GM13976 (cell line): ENCODE data around the gene CLEC16A.

ENCODE experiments used
- DNase-seq: peaks from one replicate; pipeline ENCODE4 v3.0.0; 2012; ENCODE audit warnings: low spot score
- in situ Hi-C: fragments of 300-500 bp; cut with MboI; formaldehyde crosslinking; loops from one replicate; pipeline ENCODE4 v1.12.0; 2022; ENCODE audit warnings: low sequenced_read_pairs, mixed read lengths, inconsistent platforms; ENCODE audit not compliant: unreplicated experiment
- TF ChIP-seq, protein P1 (sequence below): IDR thresholded peaks from 2 replicates; pipeline ENCODE4 v1.5.1; 2012; ENCODE audit warnings: borderline replicate concordance, mild to moderate bottlenecking; ENCODE audit not compliant: insufficient read depth; ENCODE audit errors: extremely low read depth, missing control alignments, control extremely low read depth

Gene CLEC16A

DNA sequence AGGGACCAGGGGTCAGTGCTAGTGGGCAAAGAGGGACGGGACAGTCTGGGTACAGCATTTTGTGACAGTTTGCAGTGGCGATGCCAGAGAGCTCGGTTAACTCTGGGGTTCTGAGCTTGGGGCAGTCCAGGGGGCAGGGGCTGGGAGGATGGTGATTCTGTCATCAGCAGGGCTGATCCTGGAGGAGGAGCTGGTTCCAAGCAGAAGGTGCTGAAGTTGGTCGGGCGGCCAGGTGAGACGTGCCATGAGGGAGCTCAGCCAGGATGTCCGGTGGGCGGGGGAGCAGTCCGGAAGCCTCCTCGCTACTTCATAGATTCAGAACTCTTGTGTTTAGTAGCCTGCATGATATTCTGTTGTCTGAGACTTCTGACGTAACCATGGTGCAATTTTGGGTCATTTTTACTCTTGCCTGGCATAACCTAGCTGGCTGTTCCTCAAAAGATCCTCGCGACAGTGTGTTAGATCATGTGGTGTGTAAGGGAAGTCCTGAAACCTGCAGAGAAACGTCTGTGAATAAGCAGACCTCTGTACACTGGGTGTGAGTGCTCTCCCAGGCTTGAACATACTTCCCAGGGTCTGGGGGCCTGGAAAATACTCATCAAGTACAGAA is 122.0 kb downstream of the CLEC16A start:
- in situ Hi-C loops, result no loop called here
- DNase-seq, result no peak
- TF ChIP-seq, protein P1, sequence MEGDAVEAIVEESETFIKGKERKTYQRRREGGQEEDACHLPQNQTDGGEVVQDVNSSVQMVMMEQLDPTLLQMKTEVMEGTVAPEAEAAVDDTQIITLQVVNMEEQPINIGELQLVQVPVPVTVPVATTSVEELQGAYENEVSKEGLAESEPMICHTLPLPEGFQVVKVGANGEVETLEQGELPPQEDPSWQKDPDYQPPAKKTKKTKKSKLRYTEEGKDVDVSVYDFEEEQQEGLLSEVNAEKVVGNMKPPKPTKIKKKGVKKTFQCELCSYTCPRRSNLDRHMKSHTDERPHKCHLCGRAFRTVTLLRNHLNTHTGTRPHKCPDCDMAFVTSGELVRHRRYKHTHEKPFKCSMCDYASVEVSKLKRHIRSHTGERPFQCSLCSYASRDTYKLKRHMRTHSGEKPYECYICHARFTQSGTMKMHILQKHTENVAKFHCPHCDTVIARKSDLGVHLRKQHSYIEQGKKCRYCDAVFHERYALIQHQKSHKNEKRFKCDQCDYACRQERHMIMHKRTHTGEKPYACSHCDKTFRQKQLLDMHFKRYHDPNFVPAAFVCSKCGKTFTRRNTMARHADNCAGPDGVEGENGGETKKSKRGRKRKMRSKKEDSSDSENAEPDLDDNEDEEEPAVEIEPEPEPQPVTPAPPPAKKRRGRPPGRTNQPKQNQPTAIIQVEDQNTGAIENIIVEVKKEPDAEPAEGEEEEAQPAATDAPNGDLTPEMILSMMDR, result no peak

DNA sequence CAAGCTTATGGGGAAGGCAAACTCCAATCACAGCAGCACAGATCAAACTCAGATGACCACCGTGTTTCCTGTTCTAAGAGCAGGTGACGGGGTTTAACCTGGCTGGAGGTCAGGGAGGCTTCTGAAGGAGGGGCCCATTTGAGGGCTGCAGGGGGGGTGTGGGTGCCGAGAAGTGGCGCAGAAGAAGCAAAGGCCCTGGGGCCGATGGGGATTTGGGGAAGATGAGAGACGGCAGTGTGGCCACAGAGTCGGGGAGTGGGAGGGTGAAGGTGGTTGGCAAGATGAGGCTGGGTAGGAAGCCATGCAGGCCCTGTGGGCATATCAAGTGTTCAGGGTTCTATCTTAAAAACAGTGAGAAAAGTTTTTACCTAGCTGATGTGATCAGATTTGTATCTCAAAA is 122.9 kb downstream of the CLEC16A start:
- in situ Hi-C loops, result no loop called here
- TF ChIP-seq, protein P1, result no peak
- no peak for DNase-seq

DNA sequence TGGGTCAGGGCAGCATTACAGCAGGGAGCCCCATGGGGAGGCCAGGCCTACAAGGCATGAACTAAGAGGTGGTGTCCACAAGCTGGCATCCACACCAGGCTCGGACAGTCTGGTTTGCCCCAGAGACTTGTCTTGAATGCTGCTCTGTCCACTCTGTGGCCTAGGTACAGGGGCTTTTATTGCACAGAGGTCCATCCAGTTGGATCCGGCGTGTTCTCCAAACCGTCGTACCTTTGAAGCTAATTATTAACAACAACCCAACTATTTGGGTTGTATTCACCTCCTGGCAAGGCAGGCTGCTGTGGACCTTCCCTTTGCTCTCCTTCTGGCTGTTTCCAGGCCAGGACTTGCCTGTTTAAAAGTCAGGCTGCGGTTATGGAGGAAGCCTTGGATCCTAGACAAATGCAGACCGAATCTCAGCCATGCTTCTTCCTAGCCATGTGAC is 123.4 kb downstream of the CLEC16A start:
- in situ Hi-C loops, result no loop called here
- no peak for DNase-seq
- TF ChIP-seq, protein P1, result no peak

DNA sequence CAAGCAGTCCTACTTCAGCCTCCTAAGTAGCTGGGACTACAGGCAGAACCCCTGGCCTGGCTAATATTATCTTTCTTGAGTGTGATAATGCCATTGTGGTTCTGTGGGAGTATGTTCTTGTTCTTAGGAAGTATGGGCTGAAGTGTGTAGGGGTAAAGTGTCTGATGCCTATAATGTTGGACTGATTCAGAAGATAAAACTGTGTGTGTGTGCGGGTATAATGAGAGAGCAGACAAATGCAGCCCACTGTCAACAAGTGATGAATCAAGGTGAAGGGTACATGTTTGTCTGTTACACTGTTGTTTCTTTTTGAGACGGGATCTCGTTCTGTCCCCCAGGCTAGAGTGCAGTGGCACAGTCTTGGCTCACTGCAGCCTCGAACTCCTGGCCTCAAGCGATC is 127.5 kb downstream of the CLEC16A start:
- TF ChIP-seq, protein P1, result no peak
- in situ Hi-C loops, result no loop called here
- DNase-seq, result no peak

DNA sequence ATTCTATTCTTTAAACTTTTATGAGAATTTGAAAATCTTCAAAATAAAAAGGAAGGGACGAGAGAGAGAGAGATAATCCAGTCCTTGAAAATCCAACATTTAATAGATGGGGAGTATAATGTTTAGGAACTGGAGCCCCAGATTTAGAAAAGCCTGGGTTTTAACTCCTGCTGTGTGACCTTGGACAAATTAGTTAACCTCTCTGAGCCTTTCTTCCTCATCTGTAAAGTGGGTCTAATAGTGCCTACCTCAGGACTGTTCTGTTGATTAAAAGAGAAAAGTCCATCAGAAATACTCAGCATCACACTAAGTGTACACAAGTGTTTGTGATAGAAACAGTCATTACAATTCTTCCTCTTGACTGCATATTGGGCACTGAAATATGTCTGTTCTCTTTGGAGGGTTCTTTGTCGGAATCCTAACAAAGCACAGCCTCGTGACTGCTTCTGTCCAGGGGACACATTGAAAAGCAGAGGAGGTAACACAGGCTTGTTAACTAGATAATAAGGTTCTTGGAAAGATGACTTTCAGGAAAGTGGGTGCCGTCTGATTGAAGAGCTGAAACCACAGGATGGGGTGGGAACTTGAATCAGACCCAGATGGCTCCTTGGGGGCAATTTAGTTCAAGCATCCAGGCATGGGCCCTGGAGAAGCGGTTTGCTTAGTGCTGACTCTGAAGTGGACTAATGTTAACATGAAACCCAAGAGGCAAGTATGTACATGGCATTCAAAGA is 128.2 kb downstream of the CLEC16A start:
- in situ Hi-C loops, result no loop called here
- DNase-seq, result no peak
- TF ChIP-seq, protein P1, result no peak

DNA sequence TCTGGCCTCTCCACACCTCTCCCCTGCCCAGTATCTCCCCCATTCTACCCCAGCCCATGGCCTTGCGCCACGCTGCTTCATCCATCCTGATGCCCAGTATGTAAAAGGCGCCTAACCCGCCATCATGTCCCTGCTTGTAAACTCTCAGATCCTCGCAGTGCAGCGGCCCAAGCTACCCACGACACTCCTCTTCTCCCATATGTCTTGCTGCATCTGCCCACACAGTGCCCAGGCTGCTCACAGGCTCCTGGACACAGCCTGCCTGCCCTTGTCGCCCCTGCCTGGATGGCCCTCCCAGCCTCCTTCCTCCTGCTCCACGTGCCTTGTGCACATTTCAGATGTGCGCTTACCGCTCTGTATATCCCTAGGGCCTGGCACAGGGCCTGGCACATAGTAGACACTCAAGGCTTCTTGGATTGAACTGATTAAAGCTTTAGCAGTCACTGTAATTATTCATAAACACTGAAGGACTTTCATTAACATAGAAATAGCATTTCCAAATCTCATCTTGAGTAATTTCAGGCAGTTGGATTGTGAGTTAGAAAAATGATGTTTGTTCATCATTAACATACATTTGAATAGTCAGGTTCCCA is 129.1 kb downstream of the CLEC16A start:
- no peak for DNase-seq
- TF ChIP-seq, protein P1, result no peak
- in situ Hi-C loops, result no loop called here
